Right lobe of liver (tissue), 4 donors: ENCODE results near the gene C3orf20.

ENCODE experiments used
- POLR2A ChIP-seq: fragments of 450-650 bp; IDR thresholded peaks from one replicate; pipeline ENCODE4 v1.6.1; 2017; ENCODE audit warnings: antibody characterized with exemption, mild to moderate bottlenecking
- TF ChIP-seq, protein P1 (sequence below), 4 donors: fragments of 200-600 bp in 3 of 4; fragments of 450-650 bp in 1 of 4; IDR thresholded peaks; one replicate each; pipeline versions ENCODE4 v1.5.1 to v1.8.0; 2016 to 2022; ENCODE audit warnings: antibody characterized with exemption in 4 of 4, mild to moderate bottlenecking in 2 of 4
- donor health status: DM: no; HTN: no; CAD: no.
- donor health status: DM: no; HTN: no; CAD: no.
- donor health status: DM: no; HTN: yes; CAD: no.

DNA sequence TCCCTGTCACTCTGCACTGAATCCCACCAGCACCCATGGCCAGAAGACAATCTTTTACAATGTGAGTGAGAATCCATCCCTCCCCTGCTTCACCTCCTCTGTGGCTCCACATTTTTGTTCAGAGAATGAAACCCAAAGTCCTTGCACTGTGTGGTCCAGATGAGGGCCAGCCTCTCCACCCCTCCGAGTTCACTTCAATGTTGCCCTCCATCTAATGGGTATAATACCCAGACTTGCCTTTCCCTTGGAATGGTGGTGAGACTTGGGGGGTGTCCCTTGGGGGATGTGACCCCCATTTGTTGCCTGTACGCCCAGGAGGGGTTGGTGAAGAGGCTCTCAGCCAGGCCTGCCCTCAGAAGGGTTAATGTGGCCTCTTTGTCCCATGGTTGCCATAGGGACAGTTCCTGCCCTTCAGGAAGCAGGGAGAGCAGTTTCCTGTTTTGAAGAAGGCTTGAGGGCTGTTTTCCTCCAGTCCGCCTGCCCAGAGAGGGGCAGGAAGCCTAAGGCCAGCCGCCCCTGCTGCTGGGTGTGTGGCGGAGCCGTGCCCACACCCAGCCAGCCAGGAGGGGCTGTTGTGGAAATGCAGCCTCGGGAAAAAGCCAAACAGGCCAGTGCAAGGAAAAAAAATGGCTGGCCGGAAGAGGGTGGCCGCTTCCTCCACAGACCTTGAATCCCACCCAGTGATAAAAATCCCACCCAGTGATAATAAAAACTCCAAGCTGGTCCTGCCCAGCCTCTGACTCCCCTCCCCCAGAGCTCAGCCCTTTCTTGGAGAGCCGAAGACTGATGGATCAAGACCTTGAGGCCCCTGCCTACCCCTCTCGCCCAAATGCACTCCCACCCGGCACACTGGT lies 129.3 kb downstream of the C3orf20 start:
- TF ChIP-seq POLR2A = no peak
- TF ChIP-seq, protein P1, sequence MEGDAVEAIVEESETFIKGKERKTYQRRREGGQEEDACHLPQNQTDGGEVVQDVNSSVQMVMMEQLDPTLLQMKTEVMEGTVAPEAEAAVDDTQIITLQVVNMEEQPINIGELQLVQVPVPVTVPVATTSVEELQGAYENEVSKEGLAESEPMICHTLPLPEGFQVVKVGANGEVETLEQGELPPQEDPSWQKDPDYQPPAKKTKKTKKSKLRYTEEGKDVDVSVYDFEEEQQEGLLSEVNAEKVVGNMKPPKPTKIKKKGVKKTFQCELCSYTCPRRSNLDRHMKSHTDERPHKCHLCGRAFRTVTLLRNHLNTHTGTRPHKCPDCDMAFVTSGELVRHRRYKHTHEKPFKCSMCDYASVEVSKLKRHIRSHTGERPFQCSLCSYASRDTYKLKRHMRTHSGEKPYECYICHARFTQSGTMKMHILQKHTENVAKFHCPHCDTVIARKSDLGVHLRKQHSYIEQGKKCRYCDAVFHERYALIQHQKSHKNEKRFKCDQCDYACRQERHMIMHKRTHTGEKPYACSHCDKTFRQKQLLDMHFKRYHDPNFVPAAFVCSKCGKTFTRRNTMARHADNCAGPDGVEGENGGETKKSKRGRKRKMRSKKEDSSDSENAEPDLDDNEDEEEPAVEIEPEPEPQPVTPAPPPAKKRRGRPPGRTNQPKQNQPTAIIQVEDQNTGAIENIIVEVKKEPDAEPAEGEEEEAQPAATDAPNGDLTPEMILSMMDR (IDR thresholded peaks at IDR 0.05) = no peak
